HG03571 (cell line): ENCODE data around the gene PDE3B.
"Not testable (repeated sequence)": the region's sequence is repeated elsewhere in the genome, so short reads cannot be mapped to it uniquely, and the experiment has no call there.

Source experiments
- ATAC-seq: cut with Tn5 transposase; IDR thresholded peaks from one replicate; pipeline ENCODE4 v1.9.1; 2021; ENCODE audit not compliant: unreplicated experiment

The PDE3B gene

GRCh38 chr11:14875163-14875562, 231.6 kb downstream of the PDE3B start:
- ATAC-seq, result no peak

- no peak for ATAC-seq
Measured at GRCh38 chr11:14881576-14882193, 238.1 kb downstream of the PDE3B start.

- no peak for ATAC-seq
Measured at GRCh38 chr11:14882196-14882595, 238.6 kb downstream of the PDE3B start.

GRCh38 chr11:14883683-14884082, 240.1 kb downstream of the PDE3B start:
- not testable (repeated sequence) for ATAC-seq

GRCh38 chr11:14884667-14885273, 241.2 kb downstream of the PDE3B start:
- no peak for ATAC-seq

GRCh38 chr11:14886513-14886912, 242.9 kb downstream of the PDE3B start:
- ATAC-seq, result no peak

GRCh38 chr11:14891143-14892035, 247.8 kb downstream of the PDE3B start:
- peak; percentile 46 for ATAC-seq

GRCh38 chr11:14892036-14892556, 248.5 kb downstream of the PDE3B start, which contains the start of gene CYP2R1:
Gene CYP2R1 (minus strand): TSS chr11:14892231. CDS start chr11:14892205, 26 bp downstream.
- ATAC-seq, result peak; percentile 95

- no peak for ATAC-seq
Measured at GRCh38 chr11:14892577-14892976, 249.0 kb downstream of the PDE3B start.

GRCh38 chr11:14894657-14895598, 251.3 kb downstream of the PDE3B start:
- no peak for ATAC-seq

- ATAC-seq, result no peak
Measured at GRCh38 chr11:14898355-14898754, 254.8 kb downstream of the PDE3B start.

- ATAC-seq, result no peak
Measured at GRCh38 chr11:14898906-14899305, 255.3 kb downstream of the PDE3B start.

GRCh38 chr11:14902650-14903350, 259.2 kb downstream of the PDE3B start:
- no peak for ATAC-seq

GRCh38 chr11:14904745-14905103, 261.1 kb downstream of the PDE3B start:
- ATAC-seq, result peak; percentile 42

GRCh38 chr11:14905104-14906033, 261.8 kb downstream of the PDE3B start:
- ATAC-seq, result peak; percentile 63

GRCh38 chr11:14906578-14906977, 263.0 kb downstream of the PDE3B start:
- ATAC-seq, result no peak

GRCh38 chr11:14906993-14907392, 263.4 kb downstream of the PDE3B start:
- no peak for ATAC-seq

GRCh38 chr11:14907411-14908213, 264.0 kb downstream of the PDE3B start:
- ATAC-seq, result peak; percentile 47
